Neural progenitor cell (in vitro differentiated cells): ENCODE measurements around the gene RASD1. TPM values are rescaled to one million over a fixed set of nuclear protein-coding genes. Genes with fewer than 3 reads are reported as not detected.
A peak's percentile ranks its signal among the peaks of the same experiment; 100 is the strongest.

Experiments
- DNase-seq: peaks from one replicate; pipeline ENCODE4 v3.0.0-alpha.2; 2016; ENCODE audit warnings: low spot score
- H2AFZ ChIP-seq: fragments of 200-600 bp; sonication (generic); replicated peaks from 2 replicates; pipeline ENCODE4 v1.6.1; 2016; ENCODE audit warnings: antibody characterized with exemption
- H3F3A ChIP-seq: fragments of 200-600 bp; sonication (generic); 2 replicates; pipeline ENCODE4 v1.6.1; 2016; ENCODE audit warnings: antibody characterized with exemption, low read depth
- H3K27ac ChIP-seq: fragments of 200-600 bp; sonication (generic); 2 replicates; pipeline ENCODE4 v1.5.1; 2016; ENCODE audit warnings: mild to moderate bottlenecking
- H3K27me3 ChIP-seq: fragments of 200-600 bp; sonication (generic); 2 replicates; pipeline ENCODE4 v1.6.1; 2016; ENCODE audit warnings: mild to moderate bottlenecking, moderate library complexity
- H3K36me3 ChIP-seq: fragments of 200-600 bp; sonication (generic); 2 replicates; pipeline ENCODE4 v1.5.1; 2016
- H3K4me1 ChIP-seq: fragments of 200-600 bp; sonication (generic); 2 replicates; pipeline ENCODE4 v1.6.1; 2016; ENCODE audit warnings: mixed run types
- H3K4me2 ChIP-seq: fragments of 200-600 bp; sonication (generic); 2 replicates; pipeline ENCODE4 v1.6.1; 2016
- H3K4me3 ChIP-seq: fragments of 200-600 bp; sonication (generic); 2 replicates; pipeline ENCODE4 v1.5.1; 2016
- H3K79me2 ChIP-seq: fragments of 200-600 bp; sonication (generic); 2 replicates; pipeline ENCODE4 v1.6.1; 2016; ENCODE audit warnings: low read depth
- H3K9ac ChIP-seq: fragments of 200-600 bp; sonication (generic); 2 replicates; pipeline ENCODE4 v1.6.1; 2016
- H3K9me3 ChIP-seq: fragments of 200-600 bp; sonication (generic); 2 replicates; pipeline ENCODE4 v1.5.1; 2016; ENCODE audit warnings: low read depth
- H4K20me1 ChIP-seq: fragments of 200-600 bp; sonication (generic); 2 replicates; pipeline ENCODE4 v1.6.1; 2016; ENCODE audit warnings: low read depth
- H3K27ac Mint-ChIP-seq: 3 replicates; pipeline ENCODE4 v1.8.0; 2021; ENCODE audit warnings: mixed read lengths
- H3K27me3 Mint-ChIP-seq: 2 replicates; pipeline ENCODE4 v1.8.0; 2022; ENCODE audit warnings: low read depth, mild to moderate bottlenecking, inconsistent platforms, moderate library complexity, mixed read lengths; ENCODE audit not compliant: insufficient read depth
- H3K36me3 Mint-ChIP-seq: 3 replicates; pipeline ENCODE4 v1.8.0; 2021; ENCODE audit warnings: mixed read lengths
- H3K4me1 Mint-ChIP-seq: 3 replicates; pipeline ENCODE4 v1.8.0; 2021; ENCODE audit warnings: mixed read lengths
- H3K4me3 Mint-ChIP-seq: 3 replicates; pipeline ENCODE4 v1.8.0; 2021; ENCODE audit warnings: mild to moderate bottlenecking, moderate library complexity, mixed read lengths
- H3K9me3 Mint-ChIP-seq: 3 replicates; pipeline ENCODE4 v1.8.0; 2020; ENCODE audit warnings: mixed read lengths
- EZH2 ChIP-seq: fragments of 200-600 bp; sonication (generic); IDR thresholded peaks from 2 replicates; pipeline ENCODE4 v1.6.1; 2017; ENCODE audit warnings: antibody characterized with exemption, mild to moderate bottlenecking, moderate library complexity
- EZH2phosphoT487 ChIP-seq: fragments of 200-600 bp; sonication (generic); IDR thresholded peaks from 2 replicates; pipeline ENCODE4 v1.6.1; 2017; ENCODE audit warnings: antibody characterized with exemption
- total RNA-seq: library from RNA; depleted of rRNA; stranded (reverse); fragments of >200 nt; gene quantifications from 2 replicates; pipeline ENCODE4 v1.2.3, GENCODE V29; 2015; ENCODE audit warnings: low replicate concordance
- TF ChIP-seq, protein P1 (sequence below): fragments of 200-600 bp; sonication (generic); IDR thresholded peaks from 2 replicates; pipeline ENCODE4 v1.5.1; 2017; ENCODE audit warnings: antibody characterized with exemption, mild to moderate bottlenecking

The RASD1 gene
- total RNA-seq, 1 donor from 2014 or later, result 0.88 TPM

DNA sequence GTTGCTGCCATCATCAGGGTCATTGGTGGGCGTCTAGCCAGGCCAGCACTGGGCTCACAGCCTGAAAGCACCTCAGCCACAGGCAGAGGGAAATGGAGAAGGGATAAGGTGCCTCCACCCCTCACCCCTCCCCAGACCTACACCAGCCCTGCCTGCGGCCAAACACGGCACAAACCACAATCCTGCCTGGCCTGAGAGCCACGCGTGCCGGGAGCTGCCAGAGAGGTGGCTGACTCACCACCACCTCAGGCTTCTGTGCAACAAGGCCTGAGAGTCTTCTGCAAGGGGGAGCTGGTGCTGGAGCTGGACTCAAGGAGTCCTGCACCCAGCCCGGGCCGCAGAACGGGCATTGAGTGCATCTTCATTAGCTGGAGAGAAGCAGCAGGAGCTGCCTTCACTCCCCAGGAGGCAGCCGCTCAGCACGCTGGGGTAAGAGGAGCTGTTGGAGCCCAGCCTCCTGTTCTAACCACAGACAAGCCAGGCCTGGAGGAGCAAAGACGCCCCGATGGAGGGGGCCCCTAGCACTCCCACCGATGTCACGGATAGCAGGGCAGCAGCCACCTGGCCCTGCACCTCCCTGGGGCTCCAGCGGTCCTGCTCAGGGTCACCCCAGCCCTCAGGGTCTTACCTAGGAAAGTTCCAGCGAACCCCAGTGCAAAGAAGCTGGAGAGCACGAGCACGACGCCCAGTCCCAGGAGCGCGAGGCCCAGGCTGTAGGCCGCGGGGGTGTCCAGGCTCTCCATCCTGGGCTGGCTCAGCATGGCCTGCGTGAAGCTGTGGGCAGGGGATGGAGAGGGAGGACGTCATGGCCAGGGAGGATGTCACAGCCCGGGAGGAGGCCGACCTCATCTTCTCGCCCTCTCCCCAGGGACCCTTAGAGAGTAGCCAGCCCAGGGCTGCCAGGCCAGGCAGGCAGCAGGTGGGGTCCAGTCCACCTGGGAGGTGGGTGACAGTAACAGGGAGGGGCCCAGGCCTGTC is 16.0 kb upstream of the RASD1 start:
- no peak overlapping the region for H3K4me3 ChIP-seq
- H3K4me2 ChIP-seq, result no peak overlapping the region
- H3K9me3 ChIP-seq, result no peaks in the 10 kb centered on the region
- no peaks in the 10 kb centered on the region for H3K27me3 Mint-ChIP-seq
- H3K4me1 ChIP-seq, result peaks cover 8% of the 10 kb centered on the region
- H2AFZ ChIP-seq, result no peak overlapping the region
- H3K79me2 ChIP-seq, result no peaks in the 10 kb centered on the region
- DNase-seq, result no peak
- no peak overlapping the region for H3K9ac ChIP-seq
- no peak overlapping the region for H3K4me3 Mint-ChIP-seq
- peaks cover 4% of the 10 kb centered on the region for H4K20me1 ChIP-seq
- no peaks in the 10 kb centered on the region for H3K9me3 Mint-ChIP-seq
- peaks cover 27% of the 10 kb centered on the region for H3K4me1 Mint-ChIP-seq
- no peak overlapping the region for H3K27ac Mint-ChIP-seq
- no peaks in the 10 kb centered on the region for H3F3A ChIP-seq
- H3K36me3 ChIP-seq, result no peaks in the 10 kb centered on the region
- H3K27me3 ChIP-seq, result no peaks in the 10 kb centered on the region
- no peak overlapping the region for H3K27ac ChIP-seq
- no peak for TF ChIP-seq EZH2
- TF ChIP-seq, protein P1, sequence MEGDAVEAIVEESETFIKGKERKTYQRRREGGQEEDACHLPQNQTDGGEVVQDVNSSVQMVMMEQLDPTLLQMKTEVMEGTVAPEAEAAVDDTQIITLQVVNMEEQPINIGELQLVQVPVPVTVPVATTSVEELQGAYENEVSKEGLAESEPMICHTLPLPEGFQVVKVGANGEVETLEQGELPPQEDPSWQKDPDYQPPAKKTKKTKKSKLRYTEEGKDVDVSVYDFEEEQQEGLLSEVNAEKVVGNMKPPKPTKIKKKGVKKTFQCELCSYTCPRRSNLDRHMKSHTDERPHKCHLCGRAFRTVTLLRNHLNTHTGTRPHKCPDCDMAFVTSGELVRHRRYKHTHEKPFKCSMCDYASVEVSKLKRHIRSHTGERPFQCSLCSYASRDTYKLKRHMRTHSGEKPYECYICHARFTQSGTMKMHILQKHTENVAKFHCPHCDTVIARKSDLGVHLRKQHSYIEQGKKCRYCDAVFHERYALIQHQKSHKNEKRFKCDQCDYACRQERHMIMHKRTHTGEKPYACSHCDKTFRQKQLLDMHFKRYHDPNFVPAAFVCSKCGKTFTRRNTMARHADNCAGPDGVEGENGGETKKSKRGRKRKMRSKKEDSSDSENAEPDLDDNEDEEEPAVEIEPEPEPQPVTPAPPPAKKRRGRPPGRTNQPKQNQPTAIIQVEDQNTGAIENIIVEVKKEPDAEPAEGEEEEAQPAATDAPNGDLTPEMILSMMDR, result no peak
- TF ChIP-seq EZH2phosphoT487, result no peak
- H3K36me3 Mint-ChIP-seq, result no peaks in the 10 kb centered on the region

DNA sequence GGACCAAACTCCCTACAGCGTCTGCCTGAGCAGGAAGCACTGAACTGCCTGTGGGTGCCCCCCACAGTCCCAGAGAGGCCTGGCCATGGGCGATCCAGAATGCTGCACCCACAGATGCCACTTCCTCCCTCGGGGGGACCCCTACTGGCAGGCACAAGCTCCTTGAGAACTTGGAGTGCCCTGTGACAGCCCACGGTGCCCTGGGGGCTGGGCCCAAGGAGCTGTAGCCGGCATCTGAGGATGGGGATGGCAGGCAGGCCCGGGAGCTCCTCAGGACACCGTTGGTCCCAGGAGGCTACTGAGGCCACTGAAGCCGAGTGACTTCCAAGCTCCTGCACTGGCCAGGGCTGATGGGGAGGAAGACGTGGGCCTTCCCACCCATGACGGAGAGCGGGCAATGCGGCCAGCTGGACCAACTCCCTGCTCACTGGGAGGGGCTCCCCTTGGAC is 15.1 kb upstream of the RASD1 start:
- no peaks in the 10 kb centered on the region for H3K36me3 Mint-ChIP-seq
- Histone ChIP-seq H3K27me3 (no peaks in the 10 kb centered on the region), H3K9ac (no peak overlapping the region), H3F3A (no peaks in the 10 kb centered on the region), H3K36me3 (no peaks in the 10 kb centered on the region), H3K27ac (no peak overlapping the region), H3K4me3 (no peak overlapping the region), H2AFZ (no peak overlapping the region), H3K79me2 (no peaks in the 10 kb centered on the region), H3K4me1 (peaks cover 8% of the 10 kb centered on the region), H3K9me3 (no peaks in the 10 kb centered on the region), H3K4me2 (no peak overlapping the region), H4K20me1 (peaks cover 4% of the 10 kb centered on the region)
- peaks cover 26% of the 10 kb centered on the region for H3K4me1 Mint-ChIP-seq
- peak overlapping the region; percentile 60 for H3K27ac Mint-ChIP-seq
- DNase-seq, result no peak
- TF ChIP-seq, protein P1, result no peak
- TF ChIP-seq EZH2 (no peak), EZH2phosphoT487 (no peak)
- H3K9me3 Mint-ChIP-seq, result no peaks in the 10 kb centered on the region
- no peak overlapping the region for H3K4me3 Mint-ChIP-seq
- H3K27me3 Mint-ChIP-seq, result no peaks in the 10 kb centered on the region

DNA sequence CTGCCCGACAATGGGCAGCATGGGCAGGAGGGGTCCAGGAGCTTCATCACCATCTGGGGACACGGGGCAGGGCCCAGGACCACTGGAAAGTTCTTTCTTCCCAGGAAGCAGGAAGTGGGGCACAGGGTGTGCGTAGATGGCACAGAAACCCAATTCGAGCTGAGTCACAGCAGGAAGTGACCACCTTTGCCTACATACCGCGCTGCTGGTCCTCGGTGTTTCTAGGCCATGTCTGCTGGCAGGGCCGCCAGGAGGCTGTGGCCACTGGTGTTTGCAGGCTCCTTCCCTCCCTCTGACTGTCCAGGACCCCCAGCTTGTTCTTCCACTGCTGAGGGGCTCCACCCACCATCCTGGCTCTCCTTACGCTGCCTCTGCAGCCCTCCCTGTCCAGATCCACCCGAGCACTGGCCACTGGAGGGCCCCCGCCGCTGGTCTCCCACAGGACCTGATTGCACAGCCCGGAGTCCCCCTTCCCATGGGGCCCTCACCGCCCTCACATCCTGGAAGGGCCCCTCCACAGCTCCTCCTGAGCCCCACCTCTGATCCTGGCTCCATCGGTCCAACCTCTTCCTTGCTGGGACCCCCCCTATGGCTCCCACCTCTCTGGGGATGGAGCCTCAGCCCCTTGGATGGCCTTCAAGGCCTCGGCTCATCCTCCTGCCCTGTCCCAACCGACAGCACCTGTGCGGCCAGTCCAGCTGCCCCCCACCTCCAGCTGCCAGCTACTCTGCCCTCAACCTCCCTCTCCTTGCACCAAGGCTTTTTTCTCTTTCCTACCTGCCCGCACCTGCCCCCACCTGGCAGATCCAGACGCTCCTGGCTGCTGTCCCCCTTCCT is 14.5 kb upstream of the RASD1 start:
- H3K4me2 ChIP-seq, result no peak overlapping the region
- H2AFZ ChIP-seq, result no peak overlapping the region
- H3K4me1 ChIP-seq, result peaks cover 8% of the 10 kb centered on the region
- no peaks in the 10 kb centered on the region for H3F3A ChIP-seq
- no peak overlapping the region for H3K27ac ChIP-seq
- H3K9me3 ChIP-seq, result no peaks in the 10 kb centered on the region
- Mint-ChIP-seq H3K4me3 (no peak overlapping the region), H3K27ac (peak overlapping the region; percentile 60), H3K4me1 (peaks cover 20% of the 10 kb centered on the region), H3K36me3 (no peaks in the 10 kb centered on the region), H3K9me3 (no peaks in the 10 kb centered on the region), H3K27me3 (no peaks in the 10 kb centered on the region)
- TF ChIP-seq EZH2phosphoT487, result no peak
- no peak for TF ChIP-seq EZH2
- TF ChIP-seq, protein P1, result no peak
- no peaks in the 10 kb centered on the region for H3K27me3 ChIP-seq
- H3K79me2 ChIP-seq, result no peaks in the 10 kb centered on the region
- H3K4me3 ChIP-seq, result no peak overlapping the region
- no peaks in the 10 kb centered on the region for H3K36me3 ChIP-seq
- no peak overlapping the region for H3K9ac ChIP-seq
- no peak for DNase-seq
- peaks cover 3% of the 10 kb centered on the region for H4K20me1 ChIP-seq
